CD4-positive, alpha-beta T cell treated with Interleukin-17A for 4 hours (primary cell): Measurements from ENCODE around the gene ZNF253.
"Not testable (repeated sequence)": the region's sequence is repeated elsewhere in the genome, so short reads cannot be mapped to it uniquely, and the experiment has no call there.

Source experiments
- DNase-seq: peaks from one replicate; pipeline ENCODE4 v3.0.0-alpha.2; 2020; ENCODE audit warnings: mixed read lengths

ZNF253 gene

DNA sequence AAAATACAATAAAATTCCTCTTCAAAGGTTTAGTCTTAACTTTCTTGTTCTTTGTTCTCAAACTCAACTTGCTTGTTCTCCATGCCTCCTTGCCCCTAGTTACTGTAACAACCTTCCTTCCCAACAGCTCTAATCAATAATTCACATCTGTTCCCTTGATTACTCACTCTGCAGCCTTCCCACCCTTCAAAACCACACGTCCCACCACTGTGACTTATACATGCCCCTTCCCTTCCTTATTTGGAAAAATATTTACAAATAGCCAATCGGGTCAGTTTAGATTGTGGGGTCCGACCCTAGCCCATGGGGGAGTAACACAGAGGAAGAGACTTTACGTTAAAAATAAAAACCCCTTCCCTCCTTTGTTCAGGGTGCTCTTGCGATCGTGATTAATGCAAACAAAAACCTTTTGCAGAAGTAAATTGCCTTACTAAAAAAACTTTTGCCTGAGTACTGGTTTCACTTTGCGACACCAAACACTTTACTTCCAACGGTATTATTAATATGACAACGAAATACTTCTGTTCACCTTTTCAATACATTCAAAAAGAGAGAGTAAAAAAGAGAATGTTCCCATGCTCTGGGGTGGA is 34.6 kb downstream of the ZNF253 start:
- DNase-seq, result peak; percentile 17

DNA sequence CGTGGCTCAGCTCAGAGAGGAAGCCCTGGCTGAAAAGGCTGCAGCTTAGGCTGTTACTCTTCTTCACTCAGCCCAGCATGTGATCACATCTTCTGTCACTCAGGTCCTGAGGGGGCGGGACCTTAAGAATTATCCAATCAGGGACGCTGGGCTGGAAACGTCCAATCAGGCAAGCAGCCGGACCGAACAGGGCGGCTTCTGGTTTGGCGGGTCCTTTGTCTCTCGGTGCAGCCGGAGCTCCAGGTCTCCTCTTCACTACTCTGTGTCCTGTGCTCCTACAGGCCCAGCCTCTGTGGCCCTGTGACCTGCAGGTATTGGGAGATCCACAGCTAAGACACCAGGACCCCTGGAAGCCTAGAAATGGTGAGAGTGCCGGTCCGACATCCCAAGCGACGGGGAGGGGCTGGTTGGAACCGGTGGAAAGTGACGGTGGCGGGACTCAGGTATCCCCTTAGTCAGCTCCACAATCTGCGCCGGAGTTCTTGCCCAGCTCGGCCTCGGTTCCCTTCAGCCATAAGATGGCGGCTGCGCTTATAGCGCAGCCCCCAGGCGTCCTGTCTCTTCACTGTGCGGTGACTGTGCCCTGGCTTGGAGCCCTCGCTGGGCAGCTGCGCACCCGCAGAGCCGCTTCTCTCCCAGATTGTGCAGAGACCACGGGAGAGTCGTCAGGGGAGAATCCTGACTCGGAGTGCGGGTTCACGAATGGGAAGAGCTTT is 35.2 kb downstream of the ZNF253 start, which contains the start of gene ZNF93:
Gene ZNF93 (plus strand): TSS at position 218 of the 716 bp plus-strand sequence. CDS start 143 bp downstream, at position 361.
- DNase-seq, result peak; percentile 90

DNA sequence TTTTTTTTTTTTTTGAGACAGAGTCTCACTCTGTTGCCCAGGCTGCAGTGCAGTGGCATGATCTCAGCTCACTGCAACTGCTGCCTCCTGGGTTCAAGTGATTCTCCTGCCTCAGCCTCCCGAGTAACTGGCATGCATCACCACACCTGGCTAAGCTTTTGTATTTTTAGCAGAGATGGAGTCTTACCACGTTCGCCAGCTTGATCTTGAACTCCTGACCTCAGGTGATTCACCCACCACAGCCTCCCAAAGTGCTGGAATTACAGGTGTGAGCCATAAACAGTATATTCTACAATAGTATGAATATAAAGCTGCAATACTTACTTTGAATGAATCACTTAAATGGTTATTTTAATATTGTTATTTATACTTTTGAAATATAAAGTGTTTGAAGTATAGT is 41.9 kb downstream of the ZNF253 start:
- DNase-seq, result not testable (repeated sequence)

DNA sequence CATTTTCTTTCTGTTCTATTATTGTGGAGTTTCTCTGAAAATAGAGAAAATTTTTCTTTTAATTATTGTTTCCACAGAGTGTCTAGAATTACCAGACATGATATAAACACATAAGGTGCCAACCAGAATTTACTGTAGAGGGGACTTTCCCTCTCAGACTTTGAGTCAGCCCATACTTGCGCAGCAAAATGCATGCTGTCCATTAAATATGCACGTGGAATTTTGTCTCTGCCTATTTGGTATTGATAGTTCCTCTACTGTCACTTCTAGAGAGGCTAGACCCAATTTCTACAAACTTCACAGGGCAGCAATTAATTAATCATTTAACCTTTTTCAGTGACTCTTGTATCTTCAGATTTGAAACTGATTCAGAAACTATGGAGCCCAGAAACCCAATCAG is 44.0 kb downstream of the ZNF253 start:
- no peak for DNase-seq

DNA sequence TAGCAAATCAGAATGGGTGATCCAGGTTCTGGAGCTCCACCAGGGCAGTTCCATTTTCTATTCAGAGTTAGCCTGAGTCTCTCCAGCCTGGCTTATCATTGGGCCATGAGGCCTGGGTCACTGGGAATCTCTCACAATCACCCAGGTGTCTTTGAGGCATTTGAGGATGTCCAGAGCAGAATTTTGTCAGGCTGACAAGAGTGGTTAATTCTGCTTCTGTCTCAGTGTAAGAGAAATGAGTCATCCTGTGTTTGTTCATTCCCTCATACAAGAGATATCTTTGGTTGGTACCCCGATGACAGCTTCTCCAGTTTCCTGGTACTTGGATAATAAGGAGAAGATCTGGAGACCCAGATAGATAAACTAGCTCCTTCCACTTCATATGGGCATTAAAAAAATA is 45.5 kb downstream of the ZNF253 start:
- no peak for DNase-seq

DNA sequence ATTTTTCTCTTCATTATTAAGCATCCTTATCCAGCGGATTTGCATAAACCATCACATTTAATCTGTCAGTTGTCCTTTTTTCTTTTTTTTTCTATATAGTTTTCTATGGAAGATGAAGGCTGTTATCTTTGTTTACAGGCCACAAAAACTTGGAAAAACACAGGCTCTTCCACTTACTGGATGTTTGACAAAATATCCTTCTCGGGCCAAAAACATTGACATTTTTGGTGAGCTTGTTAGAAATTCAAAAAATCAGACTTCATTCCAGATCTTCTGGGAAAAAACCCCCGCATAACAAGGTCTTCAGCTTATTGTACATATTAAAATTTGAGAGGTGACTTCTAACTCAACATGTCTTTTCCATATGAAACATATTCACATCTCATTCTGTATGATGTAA is 48.9 kb downstream of the ZNF253 start:
- no peak for DNase-seq

DNA sequence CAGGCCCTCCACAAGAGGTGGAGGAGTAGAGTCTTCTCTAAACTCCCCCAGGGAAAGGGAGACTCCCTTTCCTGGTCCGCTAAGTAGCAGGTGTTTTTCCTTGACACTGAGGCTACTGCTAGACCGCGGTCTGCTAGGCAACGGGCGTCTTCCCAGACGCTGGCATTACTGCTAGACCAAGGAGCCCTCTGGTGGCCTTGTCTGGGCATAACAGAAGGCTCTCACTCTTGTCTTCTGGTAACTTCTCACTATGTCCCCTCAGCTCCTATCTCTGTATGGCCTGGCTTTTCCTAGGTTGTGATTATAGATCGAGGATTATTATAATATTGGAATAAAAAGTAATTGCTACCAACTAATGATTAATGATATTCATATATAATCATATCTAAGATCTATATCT is 64.7 kb downstream of the ZNF253 start:
- DNase-seq, result peak; percentile 45

DNA sequence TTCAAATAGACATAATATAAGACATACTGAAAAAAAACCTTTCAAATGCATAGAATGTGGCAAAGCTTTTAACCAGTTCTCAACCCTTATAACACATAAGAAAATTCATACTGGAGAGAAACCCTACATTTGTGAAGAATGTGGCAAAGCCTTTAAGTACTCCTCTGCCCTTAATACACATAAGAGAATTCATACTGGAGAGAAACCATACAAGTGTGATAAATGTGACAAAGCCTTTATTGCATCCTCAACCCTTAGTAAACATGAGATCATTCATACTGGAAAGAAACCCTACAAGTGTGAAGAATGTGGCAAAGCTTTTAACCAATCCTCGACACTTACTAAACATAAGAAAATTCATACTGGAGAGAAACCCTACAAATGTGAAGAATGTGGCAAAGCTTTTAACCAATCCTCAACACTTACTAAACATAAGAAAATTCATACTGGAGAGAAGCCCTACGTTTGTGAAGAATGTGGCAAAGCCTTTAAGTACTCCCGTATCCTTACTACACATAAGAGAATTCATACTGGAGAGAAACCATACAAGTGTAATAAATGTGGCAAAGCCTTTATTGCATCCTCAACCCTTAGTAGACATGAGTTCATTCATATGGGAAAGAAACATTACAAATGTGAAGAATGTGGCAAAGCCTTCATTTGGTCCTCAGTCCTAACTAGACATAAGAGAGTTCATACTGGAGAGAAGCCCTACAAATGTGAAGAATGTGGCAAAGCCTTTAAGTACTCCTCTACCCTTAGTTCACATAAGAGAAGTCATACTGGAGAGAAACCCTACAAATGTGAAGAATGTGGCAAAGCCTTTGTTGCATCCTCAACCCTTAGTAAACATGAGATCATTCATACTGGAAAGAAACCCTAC is 68.0 kb downstream of the ZNF253 start:
- DNase-seq, result not testable (repeated sequence)

DNA sequence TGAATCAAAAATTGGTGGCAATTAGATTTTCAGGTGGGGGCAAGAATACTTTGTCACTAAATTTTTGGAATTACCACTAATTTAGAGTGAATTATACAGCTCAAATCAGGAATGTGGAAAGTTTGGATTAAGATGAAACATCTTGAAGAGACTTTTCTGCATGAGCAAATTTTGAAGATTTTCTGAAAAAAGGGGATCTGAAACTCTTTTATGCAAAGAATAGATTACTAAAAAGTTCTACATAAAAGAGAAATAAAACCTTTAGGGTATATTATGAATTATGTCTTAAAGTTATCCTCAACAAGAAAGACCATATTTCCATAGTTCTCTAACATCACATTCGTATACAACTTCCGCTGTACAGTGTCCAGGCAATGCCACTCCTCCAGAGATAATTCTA is 71.7 kb downstream of the ZNF253 start:
- no peak for DNase-seq

GRCh38 chr19:19938449-19938848 is 72.8 kb downstream of the ZNF253 start:
- no peak for DNase-seq

- DNase-seq, result no peak
These were observed 78.3 kb downstream of the ZNF253 start for GRCh38 chr19:19943848-19944582.
